ENCODE data around the gene RSPH1.

GRCh38 chr21:42521384-42521783, 25.4 kb upstream of the RSPH1 start:
- no peak for TF ChIP-seq POLR2A (IDR thresholded peaks at IDR 0.05; ENCODE audit: low read length)
- TF ChIP-seq GATA1 (IDR thresholded peaks at IDR 0.05; ENCODE audit: low read depth, low read length): no peak

All from erythroblast (primary cell).